ENCODE data around the gene AFF3.

Gene AFF3

GRCh38 chr2:99833586-99834201, 308.7 kb downstream of the AFF3 start:
- no peaks in the 10 kb centered on the region for H3K27me3 ChIP-seq (ENCODE audit: insufficient read depth, low read length)

GRCh38 chr2:99832926-99833325, 309.5 kb downstream of the AFF3 start:
- Histone ChIP-seq H3K27ac (ENCODE audit: low read depth, low read length, poor library complexity, severe bottlenecking) (no peak overlapping the region), H3K9ac (ENCODE audit: low read length) (no peak overlapping the region), H3K9me2 (ENCODE audit: low read depth, low read length) (no peaks in the 10 kb centered on the region), H3F3A (ENCODE audit: insufficient read depth, low read length) (no peaks in the 10 kb centered on the region), H3K4me1 (ENCODE audit: insufficient read depth, low read length, severe bottlenecking) (peaks cover 11% of the 10 kb centered on the region), H3K4me3 (ENCODE audit: low read depth, low read length, poor library complexity, severe bottlenecking) (no peak overlapping the region), H3K9me3 (ENCODE audit: low read length) (no peaks in the 10 kb centered on the region), H3K79me2 (ENCODE audit: insufficient read depth, low read length) (no peaks in the 10 kb centered on the region), H3K27me3 (ENCODE audit: insufficient read depth, low read length) (no peaks in the 10 kb centered on the region), H3K4me2 (ENCODE audit: low read length) (no peak overlapping the region), H3K36me3 (ENCODE audit: insufficient read depth, low read length) (peaks cover 88% of the 10 kb centered on the region), H2AFZ (ENCODE audit: low read length) (no peak overlapping the region), H4K20me1 (ENCODE audit: insufficient read depth, low read length) (no peaks in the 10 kb centered on the region)
- TF ChIP-seq EZH2 (IDR thresholded peaks at IDR 0.05; ENCODE audit: borderline replicate concordance, low read length): no peak
- TF ChIP-seq CTCF (IDR thresholded peaks at IDR 0.05; ENCODE audit: low read length): no peak

More at GRCh38 chr2:99833586-99834201, 308.7 kb downstream of the AFF3 start:
- Histone ChIP-seq H3K4me2 (ENCODE audit: low read length) (no peak overlapping the region), H3K79me2 (ENCODE audit: insufficient read depth, low read length) (no peaks in the 10 kb centered on the region), H3K27ac (ENCODE audit: low read depth, low read length, poor library complexity, severe bottlenecking) (no peak overlapping the region), H4K20me1 (ENCODE audit: insufficient read depth, low read length) (no peaks in the 10 kb centered on the region), H3K4me3 (ENCODE audit: low read depth, low read length, poor library complexity, severe bottlenecking) (no peak overlapping the region), H3K9me3 (ENCODE audit: low read length) (no peaks in the 10 kb centered on the region), H3K9ac (ENCODE audit: low read length) (no peak overlapping the region), H3F3A (ENCODE audit: insufficient read depth, low read length) (no peaks in the 10 kb centered on the region), H3K9me2 (ENCODE audit: low read depth, low read length) (no peaks in the 10 kb centered on the region), H3K4me1 (ENCODE audit: insufficient read depth, low read length, severe bottlenecking) (peaks cover 4% of the 10 kb centered on the region), H3K36me3 (ENCODE audit: insufficient read depth, low read length) (peaks cover 88% of the 10 kb centered on the region), H2AFZ (ENCODE audit: low read length) (no peak overlapping the region)
- TF ChIP-seq CTCF (IDR thresholded peaks at IDR 0.05; ENCODE audit: low read length): no peak
- no peak for TF ChIP-seq EZH2 (IDR thresholded peaks at IDR 0.05; ENCODE audit: borderline replicate concordance, low read length)

GRCh38 chr2:99831772-99832171, 310.6 kb downstream of the AFF3 start:
- H3K36me3 ChIP-seq (ENCODE audit: insufficient read depth, low read length): peaks cover 87% of the 10 kb centered on the region
- no peak overlapping the region for H3K4me3 ChIP-seq (ENCODE audit: low read depth, low read length, poor library complexity, severe bottlenecking)

More at GRCh38 chr2:99831772-99832171, 310.6 kb downstream of the AFF3 start:
- H3F3A ChIP-seq (ENCODE audit: insufficient read depth, low read length): no peaks in the 10 kb centered on the region
- H3K4me2 ChIP-seq (ENCODE audit: low read length): no peak overlapping the region
- no peak overlapping the region for H2AFZ ChIP-seq (ENCODE audit: low read length)
- TF ChIP-seq CTCF (IDR thresholded peaks at IDR 0.05; ENCODE audit: low read length) (no peak), EZH2 (IDR thresholded peaks at IDR 0.05; ENCODE audit: borderline replicate concordance, low read length) (no peak)
- no peaks in the 10 kb centered on the region for H3K79me2 ChIP-seq (ENCODE audit: insufficient read depth, low read length)
- H3K27ac ChIP-seq (ENCODE audit: low read depth, low read length, poor library complexity, severe bottlenecking): no peak overlapping the region
- H3K9me2 ChIP-seq (ENCODE audit: low read depth, low read length): no peaks in the 10 kb centered on the region
- H4K20me1 ChIP-seq (ENCODE audit: insufficient read depth, low read length): no peaks in the 10 kb centered on the region
- H3K9ac ChIP-seq (ENCODE audit: low read length): no peak overlapping the region
- no peaks in the 10 kb centered on the region for H3K27me3 ChIP-seq (ENCODE audit: insufficient read depth, low read length)
- no peaks in the 10 kb centered on the region for H3K9me3 ChIP-seq (ENCODE audit: low read length)
- H3K4me1 ChIP-seq (ENCODE audit: insufficient read depth, low read length, severe bottlenecking): peaks cover 15% of the 10 kb centered on the region

Measured in OCI-LY1 (cell line).